GM21528 (cell line): Measurements from ENCODE around the gene WDR38.
"Not testable (repeated sequence)": the region's sequence is repeated elsewhere in the genome, so short reads cannot be mapped to it uniquely, and the experiment has no call there.

Source experiments
- ATAC-seq: cut with Tn5 transposase; IDR thresholded peaks from one replicate; pipeline ENCODE4 v1.9.1; 2021; ENCODE audit warnings: mild to moderate bottlenecking, moderate library complexity; ENCODE audit not compliant: unreplicated experiment, low FRiP score

The WDR38 gene

GRCh38 chr9:124831642-124832364 lies 21.5 kb upstream of the WDR38 start:
- no peak for ATAC-seq

GRCh38 chr9:124834591-124834990 lies 18.7 kb upstream of the WDR38 start:
- ATAC-seq = no peak

DNA sequence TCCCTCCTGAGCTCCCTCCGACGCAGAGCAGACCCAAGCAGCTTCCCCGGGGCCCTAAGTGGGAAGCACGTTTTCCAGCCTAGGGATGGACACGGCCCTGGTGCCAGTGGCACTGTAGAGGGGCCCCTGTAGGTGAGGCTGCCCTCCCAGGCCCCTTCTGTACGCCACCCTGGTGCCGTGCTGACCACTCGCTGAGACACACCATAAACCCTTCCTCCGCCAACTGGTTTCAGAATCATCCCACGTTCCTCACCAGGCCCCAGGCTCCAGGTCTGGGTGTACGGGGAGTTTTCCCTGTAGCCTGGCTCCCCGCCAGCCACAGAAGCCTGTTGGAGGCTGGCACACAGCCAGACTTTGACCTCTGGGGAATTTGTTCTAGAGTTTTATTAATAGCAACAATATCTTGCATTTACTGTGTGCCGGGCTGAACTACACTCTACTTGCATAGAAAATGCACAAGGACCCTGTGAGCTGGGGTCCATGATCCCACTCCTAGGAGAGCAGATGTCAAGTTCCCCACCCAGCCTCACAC lies 18.2 kb upstream of the WDR38 start:
- no peak for ATAC-seq

GRCh38 chr9:124838132-124838531 lies 15.1 kb upstream of the WDR38 start:
- not testable (repeated sequence) for ATAC-seq

- not testable (repeated sequence) for ATAC-seq
Measured at GRCh38 chr9:124838567-124839275, 14.5 kb upstream of the WDR38 start.

DNA sequence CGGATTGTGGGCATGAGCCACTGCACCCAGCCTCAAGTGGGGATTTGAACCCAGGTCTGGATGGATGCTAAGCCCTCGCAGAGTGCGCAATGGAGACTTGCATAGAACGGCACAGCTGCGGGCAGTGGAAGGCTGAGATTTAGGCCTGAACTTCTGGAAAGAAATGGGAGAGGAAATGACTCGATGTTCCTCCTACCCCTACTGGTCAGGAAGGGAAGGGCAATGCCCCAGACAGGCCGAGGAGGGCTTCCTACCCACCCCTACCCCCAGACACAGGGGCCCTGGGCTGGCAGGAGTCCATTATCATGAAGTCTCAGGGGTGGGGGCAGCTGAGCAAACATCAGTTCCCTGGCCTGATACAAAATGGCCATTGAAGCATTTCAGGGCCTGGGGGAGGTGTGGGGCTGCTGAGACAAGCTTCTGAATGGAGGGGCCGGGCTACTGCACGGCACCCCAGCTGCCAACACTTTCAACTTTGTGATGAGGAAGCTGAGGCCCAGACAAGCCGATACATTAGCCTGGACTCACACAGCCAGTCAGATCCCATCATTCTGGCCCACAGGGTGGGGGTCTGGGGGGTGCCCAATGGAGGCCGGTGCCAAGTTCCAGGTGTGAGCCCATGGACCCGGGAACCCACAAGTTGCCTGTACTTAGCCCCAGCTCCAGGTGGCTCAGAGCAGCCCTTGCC lies 13.5 kb upstream of the WDR38 start:
- no peak for ATAC-seq

GRCh38 chr9:124840300-124840833 lies 12.9 kb upstream of the WDR38 start:
- no peak for ATAC-seq

GRCh38 chr9:124841075-124841821 lies 12.0 kb upstream of the WDR38 start:
- ATAC-seq = no peak

DNA sequence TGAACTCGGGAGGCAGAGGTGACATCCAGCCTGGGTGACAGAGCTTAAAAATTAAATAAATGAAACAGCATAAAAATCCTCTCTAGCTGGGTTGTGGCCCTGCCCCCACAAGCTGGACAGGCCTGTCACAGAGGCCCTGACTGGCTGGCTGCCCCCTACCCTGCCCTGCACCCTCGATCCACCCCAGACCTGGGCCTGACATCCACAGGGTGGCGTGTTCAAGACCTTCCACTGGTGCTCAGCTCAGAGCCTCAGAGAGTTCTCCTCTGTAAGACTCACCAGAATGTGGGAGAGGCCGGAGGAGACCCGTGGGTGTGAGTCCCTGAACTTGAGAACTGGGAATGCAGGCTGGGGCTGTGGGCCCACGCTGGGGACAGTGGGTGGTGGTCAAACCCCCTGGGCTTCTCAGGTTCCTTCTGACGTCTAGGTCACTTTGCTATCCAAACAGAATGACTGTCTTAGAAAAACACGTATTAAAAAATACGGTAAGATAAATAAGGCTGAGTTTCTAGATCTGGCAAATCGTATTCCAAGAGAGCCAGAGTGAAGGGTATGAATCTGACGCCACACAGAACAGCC lies 9.7 kb upstream of the WDR38 start:
- no peak for ATAC-seq

DNA sequence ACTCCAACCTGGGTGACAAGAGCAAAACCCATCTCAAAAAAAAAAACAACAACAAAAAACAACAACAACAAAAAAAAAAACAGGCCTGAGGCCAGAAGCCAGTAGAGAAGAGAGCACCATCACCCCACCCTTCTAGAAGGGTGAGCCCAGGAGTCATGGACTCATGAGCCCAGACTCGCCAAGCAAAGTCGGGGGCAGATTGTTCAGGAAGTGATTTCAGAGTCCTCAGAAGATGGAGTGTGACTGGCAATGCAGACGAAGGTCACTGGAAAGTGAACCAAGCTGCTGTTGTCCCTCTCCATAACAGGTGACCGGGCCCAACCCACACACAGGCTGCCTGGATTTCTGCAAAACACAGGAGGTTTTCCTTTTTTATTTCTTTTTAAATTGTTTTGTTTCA lies 9.0 kb upstream of the WDR38 start:
- ATAC-seq = no peak

GRCh38 chr9:124846467-124846866 lies 6.8 kb upstream of the WDR38 start:
- ATAC-seq = not testable (repeated sequence)

DNA sequence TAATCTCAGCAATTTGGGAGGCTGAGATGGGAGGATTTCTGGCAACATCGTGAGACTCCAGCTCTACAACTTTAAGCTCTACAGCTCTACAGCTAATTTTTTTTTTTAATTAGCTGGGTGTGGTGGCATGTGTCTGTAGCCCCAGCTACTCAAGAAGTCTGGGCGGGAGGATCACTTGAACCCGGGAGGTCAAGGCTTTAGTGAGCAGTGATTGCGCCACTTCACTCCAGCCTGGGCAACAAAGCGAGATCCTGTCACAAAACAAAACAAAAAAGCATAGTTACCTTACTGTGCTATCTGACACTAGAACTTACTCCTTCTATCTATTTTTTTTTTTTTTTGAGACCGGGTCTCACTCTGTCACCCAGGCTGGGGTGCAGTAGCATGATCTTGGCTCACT lies 6.3 kb upstream of the WDR38 start:
- ATAC-seq = no peak

DNA sequence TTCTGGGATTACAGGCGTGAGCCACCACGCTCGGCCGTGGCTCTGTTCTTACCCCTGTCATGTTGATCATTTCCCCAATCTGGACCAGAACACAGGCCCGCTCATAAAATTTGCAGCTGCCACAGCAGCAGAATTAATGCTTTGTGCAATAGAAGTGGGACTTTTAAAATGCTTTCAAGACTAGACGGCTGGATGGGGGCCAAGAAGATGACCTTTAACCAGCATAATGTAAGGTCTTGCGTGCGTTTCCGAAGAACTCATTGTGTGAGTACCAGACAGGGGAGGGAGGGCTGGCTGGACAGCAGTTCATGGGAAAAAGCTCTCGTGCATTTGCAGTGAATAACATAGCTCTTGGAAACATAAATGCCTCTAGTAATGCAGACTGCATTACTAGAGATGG lies 3.5 kb upstream of the WDR38 start:
- ATAC-seq = no peak

GRCh38 chr9:124852121-124852828 lies 985 bp upstream of the WDR38 start:
- ATAC-seq = no peak

GRCh38 chr9:124853605-124854143 lies 414 bp downstream of the WDR38 start:
- ATAC-seq = no peak

GRCh38 chr9:124854161-124854560 lies 901 bp downstream of the WDR38 start:
- ATAC-seq = no peak

GRCh38 chr9:124854822-124855221 lies 1.6 kb downstream of the WDR38 start:
- ATAC-seq = no peak

GRCh38 chr9:124855566-124855943 lies 2.3 kb downstream of the WDR38 start:
- no peak for ATAC-seq
